Naive thymus-derived CD8-positive, alpha-beta T cell (primary cell): Measurements from ENCODE around the gene PPP1R1B. TPM values are rescaled to one million over a fixed set of nuclear protein-coding genes. Genes with fewer than 3 reads are reported as not detected.

Source experiments
- ATAC-seq, 2 donors: fragments of 150-1000 bp; cut with Tn5 transposase in 1 of 2; sonication (Bioruptor Pico), chemical (Tn5 transposase) in 1 of 2; 1 replicate in 1 of 2; 2 replicates in 1 of 2; pipeline ENCODE4 v1.10.0; 2021; ENCODE audit warnings: mild to moderate bottlenecking in 2 of 2, moderate library complexity in 2 of 2
- POLR2A ChIA-PET: fragments of 350-600 bp; sonication (Branson Sonifier 250); formaldehyde crosslinking; loops from one replicate; lab custom pipeline; 2021; ENCODE audit warnings: antibody characterized with exemption; lab: Charles Lee
- DNase-seq, 10 donors: peaks; one replicate each; pipeline versions ENCODE4 v3.0.0 to v3.0.0-alpha.2; 2020 to 2022
- H3K27ac Mint-ChIP-seq, 10 donors: one replicate each; pipeline ENCODE4 v1.8.0; 2020 to 2022; ENCODE audit warnings: mild to moderate bottlenecking in 10 of 10, mixed read lengths in 10 of 10, moderate library complexity in 4 of 10, inconsistent platforms in 1 of 10
- H3K27me3 Mint-ChIP-seq, 5 donors: one replicate each; pipeline ENCODE4 v1.8.0; 2021 to 2022; ENCODE audit warnings: mixed read lengths in 5 of 5
- H3K36me3 Mint-ChIP-seq, 3 donors: one replicate each; pipeline ENCODE4 v1.8.0; 2020 to 2022; ENCODE audit warnings: mixed read lengths in 3 of 3, mild to moderate bottlenecking in 2 of 3, inconsistent platforms in 1 of 3
- H3K4me1 Mint-ChIP-seq, 4 donors: one replicate each; pipeline ENCODE4 v1.8.0; 2021 to 2022; ENCODE audit warnings: mixed read lengths in 4 of 4
- H3K4me3 Mint-ChIP-seq, 10 donors: one replicate each; pipeline ENCODE4 v1.8.0; 2020 to 2022; ENCODE audit warnings: mild to moderate bottlenecking in 10 of 10, mixed read lengths in 10 of 10, moderate library complexity in 6 of 10, inconsistent platforms in 1 of 10
- H3K9me3 Mint-ChIP-seq, 9 donors: one replicate each; pipeline ENCODE4 v1.8.0; 2020 to 2022; ENCODE audit warnings: mixed read lengths in 9 of 9, mild to moderate bottlenecking in 3 of 9, inconsistent platforms in 1 of 9, moderate library complexity in 1 of 9
- polyA plus RNA-seq, 3 donors: library from polyadenylated mRNA; unstranded; fragments of 300-500 nt; fragmentation: Illumina TruSeq; gene quantifications; one replicate each; pipeline ENCODE4 v1.2.3, GENCODE V29; 2021
- total RNA-seq, 8 experiments: library from RNA in 2 of 8; stranded (reverse) in 2 of 8; gene quantifications; one replicate each; pipeline ENCODE4 v1.2.3 and lab custom pipeline; 2021 to 2026

PPP1R1B gene
- total and polyA plus RNA-seq, 5 experiments from 2014 or later = not detected

GRCh38 chr17:39661744-39662541 lies 35.2 kb downstream of the PPP1R1B start:
- ATAC-seq (no peak), DNase-seq (no peak)
- peaks cover 0 to 4% (median 0%) of the 10 kb centered on the region in 5 donors for H3K27me3 Mint-ChIP-seq
- POLR2A ChIA-PET = interaction anchor here (1.4 to 1.5 kb wide), 3 partner anchors 9 to 24 kb away, joined by 3 to 5 read pairs (median 4); no protein-coding TSS in a partner anchor
- peaks cover 0 to 28% (median 9%) of the 10 kb centered on the region in 3 donors for H3K36me3 Mint-ChIP-seq
- H3K27ac Mint-ChIP-seq = peak overlapping the region in 9 of 10 donors; percentile 13 to 88 (median 80)
- H3K4me3 Mint-ChIP-seq = peak overlapping the region in 6 of 10 donors; percentile 10 to 75 (median 50)
- H3K9me3 Mint-ChIP-seq = no peaks in the 10 kb centered on the region
- peaks cover 21 to 62% (median 57%) of the 10 kb centered on the region in 4 donors for H3K4me1 Mint-ChIP-seq

- no peak for ATAC-seq
- Mint-ChIP-seq H3K4me1 (peaks cover 22 to 61% (median 57%) of the 10 kb centered on the region in 4 donors), H3K36me3 (peaks cover 0 to 28% (median 8%) of the 10 kb centered on the region in 3 donors), H3K27me3 (peaks cover 0 to 5% (median 0%) of the 10 kb centered on the region in 5 donors), H3K4me3 (no peak overlapping the region), H3K9me3 (no peaks in the 10 kb centered on the region), H3K27ac (peak overlapping the region in 1 of 10 donors; percentile 56)
- POLR2A ChIA-PET = interaction anchor here (1.4 kb wide), 2 partner anchors 14 to 24 kb away, joined by 3 to 5 read pairs; no protein-coding TSS in a partner anchor
- DNase-seq = no peak
Observed at GRCh38 chr17:39662551-39663339, 36.0 kb downstream of the PPP1R1B start.

GRCh38 chr17:39663340-39663687 lies 36.6 kb downstream of the PPP1R1B start:
- DNase-seq = no peak
- ATAC-seq = no peak
- Mint-ChIP-seq H3K27me3 (peaks cover 0 to 5% (median 0%) of the 10 kb centered on the region in 5 donors), H3K27ac (peak overlapping the region in 1 of 10 donors; percentile 56), H3K36me3 (peaks cover 0 to 28% (median 6%) of the 10 kb centered on the region in 3 donors), H3K9me3 (no peaks in the 10 kb centered on the region), H3K4me1 (peaks cover 22 to 57% (median 52%) of the 10 kb centered on the region in 4 donors), H3K4me3 (no peak overlapping the region)
- POLR2A ChIA-PET = interaction anchor here (0.7 kb wide), 1 partner anchor 12 kb away, joined by 3 read pairs; no protein-coding TSS in a partner anchor

- peak overlapping the region in 7 of 10 donors; percentile 11 to 67 (median 56) for H3K27ac Mint-ChIP-seq
- ATAC-seq (no peak), DNase-seq (no peak)
- peaks cover 0 to 28% (median 6%) of the 10 kb centered on the region in 3 donors for H3K36me3 Mint-ChIP-seq
- no peak overlapping the region for H3K4me3 Mint-ChIP-seq
- H3K9me3 Mint-ChIP-seq = no peaks in the 10 kb centered on the region
- POLR2A ChIA-PET = interaction anchor here (0.7 to 3.7 kb wide), 3 partner anchors 12 to 16 kb away, joined by 3 to 19 read pairs (median 13); no protein-coding TSS in a partner anchor
- peaks cover 0 to 10% (median 4%) of the 10 kb centered on the region in 5 donors for H3K27me3 Mint-ChIP-seq
- peaks cover 25 to 57% (median 51%) of the 10 kb centered on the region in 4 donors for H3K4me1 Mint-ChIP-seq
Observed at GRCh38 chr17:39663688-39664580, 37.2 kb downstream of the PPP1R1B start.

- Mint-ChIP-seq H3K4me3 (peak within 1 kb of the TSS in 6 of 10 donors; percentile 22 to 62 (median 32)), H3K4me1 (peaks cover 21 to 49% (median 42%) of the 10 kb centered on the region in 4 donors), H3K27me3 (peaks cover 0 to 11% (median 4%) of the 10 kb centered on the region in 5 donors), H3K36me3 (peaks cover 0 to 25% (median 6%) of the 10 kb centered on the region in 3 donors), H3K27ac (peak within 1 kb of the TSS in 8 of 10 donors; percentile 11 to 70 (median 62)), H3K9me3 (no peaks in the 10 kb centered on the region)
- POLR2A ChIA-PET = interaction anchor here (1.4 to 6.9 kb wide), 6 partner anchors 10 to 65 kb away, joined by 6 to 26 read pairs (median 16); partner anchors contain the start of genes MIEN1 and STARD3
- DNase-seq (no peak), ATAC-seq (no peak)
Observed at GRCh38 chr17:39664581-39665561, 38.1 kb downstream of the PPP1R1B start, which contains the start of gene TCAP. Gene TCAP, plus strand, starts transcription at chr17:39665349. Its CDS starts 11 bp downstream, at chr17:39665360.

GRCh38 chr17:39665642-39666224 lies 39.0 kb downstream of the PPP1R1B start:
- POLR2A ChIA-PET = interaction anchor here (1.2 to 6.9 kb wide), 8 partner anchors 8 to 65 kb away, joined by 4 to 26 read pairs (median 16); partner anchors contain the start of genes MIEN1 and STARD3
- Mint-ChIP-seq H3K9me3 (no peaks in the 10 kb centered on the region), H3K36me3 (peaks cover 0 to 18% (median 6%) of the 10 kb centered on the region in 3 donors), H3K4me3 (peak overlapping the region in 5 of 10 donors; percentile 22 to 62 (median 32)), H3K4me1 (peaks cover 18 to 44% (median 36%) of the 10 kb centered on the region in 4 donors), H3K27me3 (peaks cover 0 to 14% (median 4%) of the 10 kb centered on the region in 5 donors), H3K27ac (peak overlapping the region in 3 of 10 donors; percentile 64 to 70 (median 67))
- peak in 1 of 10 donors; percentile 16 for DNase-seq
- ATAC-seq = peak; percentile 18 to 48

GRCh38 chr17:39666231-39666600 lies 39.5 kb downstream of the PPP1R1B start:
- ATAC-seq (no peak), DNase-seq (no peak)
- Mint-ChIP-seq H3K4me1 (peaks cover 16 to 39% (median 31%) of the 10 kb centered on the region in 4 donors), H3K36me3 (peaks cover 0 to 13% (median 5%) of the 10 kb centered on the region in 3 donors), H3K4me3 (peak overlapping the region in 5 of 10 donors; percentile 14 to 33 (median 23)), H3K27me3 (peaks cover 0 to 14% (median 4%) of the 10 kb centered on the region in 5 donors), H3K27ac (peak overlapping the region in 1 of 10 donors; percentile 67), H3K9me3 (no peaks in the 10 kb centered on the region)
- POLR2A ChIA-PET = interaction anchor here (1.2 to 6.9 kb wide), 10 partner anchors 9 to 88 kb away, joined by 4 to 26 read pairs (median 10); partner anchors contain the start of genes MIEN1 and STARD3

- POLR2A ChIA-PET = interaction anchor here (0.6 to 6.9 kb wide), 11 partner anchors 9 to 93 kb away, joined by 3 to 26 read pairs (median 8); partner anchors contain the start of genes MIEN1, PGAP3 and STARD3
- peaks cover 0 to 14% (median 4%) of the 10 kb centered on the region in 5 donors for H3K27me3 Mint-ChIP-seq
- no peak for DNase-seq
- ATAC-seq = no peak
- peak overlapping the region; percentile 50 to 85 (median 64) for H3K4me3 Mint-ChIP-seq
- peak overlapping the region in 4 of 10 donors; percentile 12 to 69 (median 45) for H3K27ac Mint-ChIP-seq
- H3K9me3 Mint-ChIP-seq = no peaks in the 10 kb centered on the region
- peaks cover 0 to 9% (median 1%) of the 10 kb centered on the region in 3 donors for H3K36me3 Mint-ChIP-seq
- H3K4me1 Mint-ChIP-seq = peaks cover 13 to 35% (median 27%) of the 10 kb centered on the region in 4 donors
Observed at GRCh38 chr17:39666601-39667261, 40.0 kb downstream of the PPP1R1B start.

- DNase-seq = peak in 1 of 10 donors; percentile 63
Observed at GRCh38 chr17:39667262-39667944, 40.7 kb downstream of the PPP1R1B start.

More at GRCh38 chr17:39667262-39667944, 40.7 kb downstream of the PPP1R1B start:
- peak overlapping the region; percentile 42 to 87 (median 70) for H3K4me3 Mint-ChIP-seq
- peaks cover 15 to 42% (median 31%) of the 10 kb centered on the region in 4 donors for H3K4me1 Mint-ChIP-seq
- peaks cover 0 to 16% (median 4%) of the 10 kb centered on the region in 5 donors for H3K27me3 Mint-ChIP-seq
- ATAC-seq = peak in 1 of 2 donors; percentile 39
- H3K27ac Mint-ChIP-seq = peak overlapping the region in 5 of 10 donors; percentile 52 to 69 (median 61)
- peaks cover 0 to 6% (median 1%) of the 10 kb centered on the region in 3 donors for H3K36me3 Mint-ChIP-seq
- POLR2A ChIA-PET = interaction anchor here (0.6 to 6.9 kb wide), 11 partner anchors 8 to 217 kb away, joined by 3 to 26 read pairs (median 13); partner anchors contain the start of genes MED1, MIEN1, PGAP3 and STARD3
- H3K9me3 Mint-ChIP-seq = no peaks in the 10 kb centered on the region
